HepG2 (cell line): ENCODE data around the gene MBOAT7. TPM values are rescaled to one million over a fixed set of nuclear protein-coding genes. Genes with fewer than 3 reads are reported as not detected.
"Not testable (repeated sequence)": the region's sequence is repeated elsewhere in the genome, so short reads cannot be mapped to it uniquely, and the experiment has no call there.

Source experiments
- ATAC-seq: fragments of 200-7000 bp; cut with Tn5 transposase; 3 replicates; pipeline ENCODE4 v1.9.1; 2020; ENCODE audit warnings: mild to moderate bottlenecking, moderate library complexity
- BruUV-seq: library from RNA; stranded (reverse); fragments of 400-500 nt; replicated peaks from 2 replicates; lab custom pipeline; 2021; lab: Mats Ljungman, UMichigan
- CTCF ChIA-PET: fragments of 300-600 bp; formaldehyde crosslinking; extraction: SDS; loops from one replicate; lab custom pipeline; 2021; ENCODE audit warnings: low total read pairs, inconsistent platforms, low intra/inter-chr PET ratio; lab: Yijun Ruan, JAX
- POLR2A ChIA-PET: fragments of 350-600 bp; sonication (Branson Sonifier 250); formaldehyde crosslinking; loops from one replicate; lab custom pipeline; 2020; ENCODE audit warnings: antibody characterized with exemption, inconsistent platforms; lab: Yijun Ruan, JAX
- DNase-seq: peaks from one replicate; pipeline ENCODE4 v3.0.0-alpha.2; 2015; ENCODE audit warnings: low spot score
- FAIRE-seq: peaks from 3 replicates; lab custom pipeline; 2011; peaks lifted over from hg19 to GRCh38; lab: Jason Lieb, UNC
- H2AFZ ChIP-seq: one replicate; pipeline ENCODE4 v1.6.1; 2011; ENCODE audit warnings: low read length, inconsistent platforms
- H3K27ac ChIP-seq: fragments of 300-600 bp; 3 replicates; pipeline ENCODE4 v1.8.0; 2011; ENCODE audit warnings: mixed run types, mild to moderate bottlenecking, mixed read lengths, low read length, inconsistent platforms; ENCODE audit not compliant: insufficient read depth; ENCODE audit errors: extremely low read length
- H3K27me3 ChIP-seq, 2 experiments: fragments of 200-600 bp in 1 of 2; 2 replicates in 1 of 2; 3 replicates in 1 of 2; pipeline versions ENCODE4 v1.6.0 to v1.8.0; 2011; ENCODE audit warnings: low read length in 2 of 2, mild to moderate bottlenecking in 2 of 2, moderate library complexity in 2 of 2, inconsistent platforms in 1 of 2; ENCODE audit not compliant: insufficient read depth in 2 of 2, control insufficient read depth in 1 of 2
- H3K36me3 ChIP-seq, 2 experiments: fragments of 200-600 bp in 1 of 2; replicated peaks in 1 of 2; 2 replicates in 1 of 2; 3 replicates in 1 of 2; pipeline versions ENCODE4 v1.5.1 to v1.8.0; 2011; ENCODE audit warnings: low read length in 2 of 2, inconsistent platforms in 1 of 2; ENCODE audit not compliant: insufficient read depth in 2 of 2, control insufficient read depth in 1 of 2
- H3K4me1 ChIP-seq: 2 replicates; pipeline ENCODE4 v1.5.1; 2012; ENCODE audit warnings: low read length, inconsistent platforms; ENCODE audit not compliant: insufficient read depth
- H3K4me2 ChIP-seq: 2 replicates; pipeline ENCODE4 v1.6.0; 2011; ENCODE audit warnings: low read depth, low read length, inconsistent platforms
- H3K4me3 ChIP-seq, 3 experiments: fragments of 200-600 bp in 1 of 3; sonication (generic), shearing (Covaris generic) in 1 of 3; replicated peaks in 1 of 3; 2 replicates each; pipeline ENCODE4 v1.5.1; 2011 to 2016; ENCODE audit warnings: low read length in 3 of 3, inconsistent platforms in 2 of 3, low read depth in 2 of 3, mild to moderate bottlenecking in 2 of 3, control low read depth in 1 of 3, mixed read lengths in 1 of 3; ENCODE audit not compliant: insufficient read depth in 1 of 3
- H3K79me2 ChIP-seq: one replicate; pipeline ENCODE4 v1.6.1; 2011; ENCODE audit warnings: low read length, inconsistent platforms; ENCODE audit not compliant: insufficient read depth
- H3K9ac ChIP-seq: 2 replicates; pipeline ENCODE4 v1.6.0; 2011; ENCODE audit warnings: mild to moderate bottlenecking, low read depth, low read length, inconsistent platforms; ENCODE audit not compliant: insufficient read depth
- H3K9me3 ChIP-seq: 2 replicates; pipeline ENCODE4 v1.5.1; 2012; ENCODE audit warnings: mild to moderate bottlenecking, low read length
- H4K20me1 ChIP-seq: 2 replicates; pipeline ENCODE4 v1.6.0; 2011; ENCODE audit warnings: inconsistent platforms, mild to moderate bottlenecking, low read length, moderate library complexity; ENCODE audit not compliant: insufficient read depth
- CHCHD3 ChIP-seq: sonication (generic); formaldehyde crosslinking; IDR thresholded peaks from 2 replicates; pipeline ENCODE4 v1.8.0; 2022; ENCODE audit warnings: mild to moderate bottlenecking, missing genetic modification reagents, moderate library complexity
- KLF13 ChIP-seq: sonication (generic); formaldehyde crosslinking; IDR thresholded peaks from 2 replicates; pipeline ENCODE4 v1.4.0; 2020; ENCODE audit warnings: mild to moderate bottlenecking, missing genetic modification reagents
- TAF15 ChIP-seq: fragments of 200-400 bp; formaldehyde crosslinking; IDR thresholded peaks from one replicate; pipeline ENCODE4 v1.6.1; 2018; ENCODE audit warnings: mild to moderate bottlenecking, low read depth, low read length; ENCODE audit not compliant: poor library complexity, severe bottlenecking
- ZNF34 ChIP-seq: sonication (generic); formaldehyde crosslinking; IDR thresholded peaks from 2 replicates; pipeline ENCODE4 v1.4.0; 2020; ENCODE audit warnings: mild to moderate bottlenecking, missing genetic modification reagents, borderline replicate concordance
- WGBS: methylation state at CpG from one replicate; pipeline ENCODE4 v1.1.6; 2017; ENCODE audit warnings: low lambda C conversion rate; 5-methylcytosine and 5-hydroxymethylcytosine counted together
- in situ Hi-C: cut with HindIII; loops from 2 replicates; pipeline ENCODE4 v1.10.0; 2017; ENCODE audit warnings: low pct_unique_long_range_greater_than_20kb; ENCODE audit not compliant: extremely low pct_ligation_motif_present
- intact Hi-C: fragments of 100-400 bp; cut with micrococcal nuclease; formaldehyde crosslinking; loops from one replicate; pipeline ENCODE4 v1.10.0; 2022; ENCODE audit not compliant: unreplicated experiment
- polyA plus RNA-seq, 8 experiments: library from polyadenylated mRNA; depleted of rRNA in 3 of 8; stranded (reverse) in 7 of 8; unstranded in 1 of 8; fragments of >200 nt; fragmentation: Illumina TruSeq in 4 of 8; extraction: Trizol in 4 of 8; gene quantifications; 2 replicates each; pipeline versions ENCODE4 v1.2.1 to v1.2.3, GENCODE V29; 2011 to 2016; ENCODE audit warnings: low read depth in 4 of 8, missing spikeins in 1 of 8, mixed read lengths in 1 of 8; ENCODE audit not compliant: insufficient read depth in 1 of 8
- total RNA-seq, 5 experiments: library from RNA; depleted of rRNA; stranded (reverse); fragments of >200 nt; fragmentation: Illumina TruSeq; extraction: Trizol; gene quantifications; 2 replicates each; pipeline ENCODE4 v1.2.3, GENCODE V29; 2016; ENCODE audit warnings: low read depth in 1 of 5

MBOAT7 gene
- total and polyA plus RNA-seq, 2 of the 13 experiments (the other 11 are each of a cell fraction or from before 2014, with no cell fraction given), result 22.2 to 25.5 TPM

DNA sequence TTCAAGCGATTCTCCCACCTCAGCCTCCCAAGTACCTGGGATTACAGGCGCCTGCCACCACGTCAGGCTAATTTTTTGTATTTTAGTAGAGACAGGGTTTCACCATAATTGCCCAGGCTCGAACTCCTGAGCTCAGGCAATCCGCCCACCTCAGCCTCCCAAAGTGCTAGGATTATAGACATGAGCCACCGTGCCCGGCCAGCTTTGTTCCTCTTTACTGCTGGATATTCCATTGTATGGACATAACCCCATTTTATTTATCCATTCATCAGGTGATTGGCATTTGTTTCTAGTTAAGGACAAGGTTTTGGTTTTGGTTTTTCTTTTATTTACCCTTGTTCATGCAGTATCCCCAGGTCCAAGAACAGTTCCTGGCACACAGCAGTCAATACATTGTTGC is 7.2 kb upstream of the MBOAT7 start (continued):
- TF ChIP-seq ZNF34 (CRISPR knock-in tag), result no peak
- TF ChIP-seq, all 625 proteins: peak for 0

DNA sequence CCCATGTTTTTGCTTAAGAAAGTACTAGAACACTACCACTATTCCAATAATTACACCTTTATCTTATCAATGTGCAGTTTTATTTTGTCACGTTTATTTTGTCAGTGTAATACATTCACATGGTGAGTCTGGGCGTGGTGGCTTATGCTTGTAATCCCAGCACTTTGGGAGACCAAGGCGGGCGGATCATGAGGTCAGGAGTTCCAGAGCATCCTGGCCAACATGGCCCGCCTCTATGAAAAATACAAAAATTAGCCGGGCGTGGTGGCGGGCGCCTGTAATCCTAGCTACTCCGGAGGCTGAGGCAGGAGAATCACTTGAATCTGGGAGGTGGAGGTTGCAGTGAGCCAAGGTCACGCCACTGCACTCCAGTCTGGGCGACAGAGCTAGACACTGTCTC is 5.1 kb upstream of the MBOAT7 start:
- 94% methylated on average over 12 of the region's 12 CpGs for WGBS
- intact Hi-C loops, result loop anchor here (5.0 kb wide), 1 partner anchor 38 kb away; no protein-coding TSS in a partner anchor
- FAIRE-seq, H3K9ac ChIP-seq, CTCF ChIA-PET, H3K9me3 ChIP-seq, H3K4me2 ChIP-seq, in situ Hi-C loops, POLR2A ChIA-PET, H3K4me3 ChIP-seq, ATAC-seq, H2AFZ ChIP-seq, H3K27ac ChIP-seq, H4K20me1 ChIP-seq, BruUV-seq, DNase-seq, H3K27me3 ChIP-seq: not testable (repeated sequence)
- peaks cover 21% of the 10 kb centered on the region for H3K79me2 ChIP-seq
- peaks cover 18% of the 10 kb centered on the region for H3K4me1 ChIP-seq
- H3K36me3 ChIP-seq, result peaks cover 6 to 23% of the 10 kb centered on the region in 2 experiments; a peak in 4 of 5 replicates

DNA sequence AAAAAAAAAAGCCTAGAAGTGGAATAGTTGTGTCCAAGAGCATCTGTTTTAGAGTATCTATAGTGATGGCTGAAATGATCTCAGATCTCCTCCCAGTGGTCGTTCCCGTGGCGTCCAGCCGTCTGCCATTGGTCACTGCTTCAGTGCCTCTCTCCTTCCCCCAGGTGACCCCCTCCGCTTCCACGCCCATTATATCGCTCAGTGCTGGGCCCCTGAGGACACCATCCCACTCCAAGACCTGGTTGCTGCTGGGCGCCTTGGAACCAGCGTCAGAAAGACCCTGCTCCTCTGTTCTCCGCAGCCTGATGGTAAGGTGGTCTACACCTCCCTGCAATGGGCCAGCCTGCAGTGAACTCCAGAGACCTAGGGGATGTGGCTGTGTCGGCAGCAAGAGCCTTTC is 3.6 kb upstream of the MBOAT7 start:
- Histone ChIP-seq H3K27me3 (no peaks in the 10 kb centered on the region), H3K27ac (no peak overlapping the region), H3K36me3 (peaks cover 6 to 23% of the 10 kb centered on the region in 2 experiments; a peak in 4 of 5 replicates), H3K4me3 (no peak overlapping the region), H4K20me1 (no peaks in the 10 kb centered on the region), H3K4me2 (no peak overlapping the region), H3K4me1 (peaks cover 24% of the 10 kb centered on the region), H3K9me3 (no peaks in the 10 kb centered on the region), H3K9ac (no peak overlapping the region), H2AFZ (no peak overlapping the region), H3K79me2 (peaks cover 27% of the 10 kb centered on the region)
- no peak for ATAC-seq
- BruUV-seq, result no TSS peak
- intact Hi-C loops, result loop anchor here (5.0 kb wide), 1 partner anchor 39 kb away; no protein-coding TSS in a partner anchor
- 98% methylated on average over 11 of the region's 11 CpGs for WGBS
- no peak for FAIRE-seq
- in situ Hi-C loops, result no loop called here
- ChIA-PET CTCF (no interaction called here), POLR2A (interaction anchor here (4.9 kb wide), 1 partner anchor 10 kb away, joined by 306 read pairs; the partner anchor contains the start of gene RPS9)
- TF ChIP-seq KLF13 (CRISPR knock-in tag) (no peak), CHCHD3 (CRISPR knock-in tag) (no peak), TAF15 (no peak)
- no peak for DNase-seq
